22Rv1 (cell line): ENCODE results near the gene JAGN1.

ENCODE experiments used
- ZFX ChIP-seq: fragments of 450-650 bp; IDR thresholded peaks from 2 replicates; pipeline ENCODE4 v1.6.1; 2017; ENCODE audit warnings: antibody characterized with exemption, borderline replicate concordance
- TF ChIP-seq, protein P1 (sequence below): fragments of 450-650 bp; IDR thresholded peaks from 2 replicates; pipeline ENCODE4 v1.5.1; 2017; ENCODE audit warnings: mild to moderate bottlenecking

DNA sequence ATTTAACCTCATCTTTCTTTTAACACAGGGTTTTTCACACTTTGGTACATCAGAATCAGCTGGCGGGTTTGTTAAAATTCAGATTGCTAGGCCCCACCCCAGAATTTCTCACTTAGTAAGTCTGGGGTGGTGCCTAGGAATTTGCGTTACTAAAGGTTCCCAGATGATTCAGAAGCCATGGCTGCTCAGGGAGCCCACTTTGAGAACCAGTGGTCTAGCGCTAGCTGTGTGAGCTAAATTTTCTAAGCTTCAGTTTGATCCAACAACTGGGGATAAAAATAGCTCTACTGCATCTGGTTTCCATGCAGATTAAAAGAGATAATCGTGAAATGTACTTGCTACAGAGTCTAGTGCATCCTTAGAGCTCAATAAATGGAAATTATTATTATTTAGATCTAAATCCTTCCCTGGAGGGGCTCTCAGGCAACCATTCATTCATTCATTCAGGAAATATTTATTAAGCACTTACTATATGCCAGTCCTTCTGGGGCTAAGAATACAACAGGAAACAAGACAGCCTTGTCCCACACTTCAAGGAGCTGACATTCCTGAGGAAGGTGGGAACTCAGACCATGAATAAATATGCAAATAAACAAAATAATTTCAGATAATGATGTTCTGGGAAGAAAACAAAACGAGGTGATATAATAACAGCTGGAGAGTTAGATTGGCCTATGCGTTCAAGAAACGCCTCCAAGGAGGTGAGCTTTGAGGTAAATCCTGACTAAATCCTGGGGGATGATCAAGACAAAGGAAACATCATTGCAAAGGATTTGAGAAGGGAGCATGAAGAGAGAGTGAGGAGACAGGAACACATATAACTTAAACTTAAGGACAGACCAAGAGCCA is 6.5 kb upstream of the JAGN1 start:
- TF ChIP-seq, protein P1, sequence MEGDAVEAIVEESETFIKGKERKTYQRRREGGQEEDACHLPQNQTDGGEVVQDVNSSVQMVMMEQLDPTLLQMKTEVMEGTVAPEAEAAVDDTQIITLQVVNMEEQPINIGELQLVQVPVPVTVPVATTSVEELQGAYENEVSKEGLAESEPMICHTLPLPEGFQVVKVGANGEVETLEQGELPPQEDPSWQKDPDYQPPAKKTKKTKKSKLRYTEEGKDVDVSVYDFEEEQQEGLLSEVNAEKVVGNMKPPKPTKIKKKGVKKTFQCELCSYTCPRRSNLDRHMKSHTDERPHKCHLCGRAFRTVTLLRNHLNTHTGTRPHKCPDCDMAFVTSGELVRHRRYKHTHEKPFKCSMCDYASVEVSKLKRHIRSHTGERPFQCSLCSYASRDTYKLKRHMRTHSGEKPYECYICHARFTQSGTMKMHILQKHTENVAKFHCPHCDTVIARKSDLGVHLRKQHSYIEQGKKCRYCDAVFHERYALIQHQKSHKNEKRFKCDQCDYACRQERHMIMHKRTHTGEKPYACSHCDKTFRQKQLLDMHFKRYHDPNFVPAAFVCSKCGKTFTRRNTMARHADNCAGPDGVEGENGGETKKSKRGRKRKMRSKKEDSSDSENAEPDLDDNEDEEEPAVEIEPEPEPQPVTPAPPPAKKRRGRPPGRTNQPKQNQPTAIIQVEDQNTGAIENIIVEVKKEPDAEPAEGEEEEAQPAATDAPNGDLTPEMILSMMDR, result no peak
- TF ChIP-seq ZFX, result no peak
